Inferior parietal cortex (tissue), 1 donor: ENCODE data around the gene TUNAR.
"Not testable (repeated sequence)": the region's sequence is repeated elsewhere in the genome, so short reads cannot be mapped to it uniquely, and the experiment has no call there.

Source experiments
- DNase-seq: peaks from one replicate; pipeline ENCODE4 v3.0.0-alpha.2; 2016; ENCODE audit errors: extremely low spot score

Gene TUNAR

DNA sequence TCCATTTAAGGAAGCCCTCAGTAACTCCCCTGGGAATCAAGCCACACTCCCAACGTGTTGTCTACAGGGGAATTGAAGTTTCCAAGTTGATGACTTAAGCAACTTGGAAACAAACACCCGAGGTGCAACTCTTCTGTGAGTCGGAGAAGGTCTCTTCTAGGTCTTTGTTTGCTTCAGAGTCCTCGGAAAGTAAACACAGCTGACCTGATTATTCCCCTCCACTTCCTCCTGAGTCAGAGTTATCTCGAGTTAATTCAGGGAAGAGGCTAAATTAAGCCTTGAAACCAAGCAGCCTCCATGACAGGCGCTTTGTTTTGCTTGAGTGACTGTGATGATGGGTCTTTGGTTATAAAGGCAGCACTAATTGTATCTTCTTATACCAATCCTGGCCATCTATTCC lies 41.8 kb downstream of the TUNAR start:
- no peak for DNase-seq

DNA sequence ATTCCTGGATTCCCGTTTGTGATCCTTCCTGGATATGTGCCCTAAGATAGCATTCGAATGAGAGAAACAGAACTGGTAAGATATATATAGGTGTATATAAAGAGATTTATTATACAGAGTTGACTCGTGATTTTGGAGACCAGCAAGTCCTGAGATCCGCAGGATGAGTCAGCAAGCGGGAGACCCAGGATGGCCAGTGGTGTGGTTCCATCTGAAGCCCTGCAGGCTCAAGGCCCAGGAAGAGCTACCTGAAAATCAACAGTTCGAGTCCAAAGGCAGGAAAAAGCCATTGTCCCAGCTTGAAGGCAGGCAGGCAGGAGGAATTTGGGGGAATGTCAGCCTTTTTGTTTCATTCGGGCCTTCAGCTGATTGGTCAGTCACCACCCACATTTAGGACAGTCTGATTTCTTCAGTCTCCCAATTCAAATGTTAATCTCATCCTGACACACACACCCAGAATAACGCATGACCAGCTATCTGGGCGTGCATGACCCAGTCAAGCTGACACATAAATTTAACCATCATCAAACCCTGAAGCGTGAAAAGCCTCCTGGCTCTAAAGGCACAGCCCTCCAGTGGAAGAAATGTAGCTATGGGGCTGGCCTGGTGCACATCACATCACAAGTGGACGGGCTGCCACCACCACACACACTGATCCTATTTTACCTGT lies 44.3 kb downstream of the TUNAR start:
- DNase-seq: no peak

DNA sequence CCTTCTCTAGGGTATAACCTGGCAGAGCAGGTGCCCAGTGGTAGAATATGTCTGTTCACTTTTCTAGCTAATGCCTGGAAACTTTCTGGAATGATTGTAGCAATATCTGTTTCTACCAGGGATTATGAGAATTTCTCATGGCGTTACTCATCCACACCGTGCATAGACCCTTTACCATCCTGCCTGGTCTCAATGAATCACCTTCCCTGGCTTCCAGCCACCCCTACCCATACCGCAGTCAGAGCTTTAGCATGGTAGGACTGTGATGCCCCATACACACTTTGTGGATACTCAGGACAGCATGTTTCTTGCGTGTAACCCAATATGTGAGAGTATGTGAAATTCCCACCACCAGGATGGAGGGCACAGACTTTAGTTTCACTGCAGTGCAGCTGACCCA lies 45.4 kb downstream of the TUNAR start:
- no peak for DNase-seq

DNA sequence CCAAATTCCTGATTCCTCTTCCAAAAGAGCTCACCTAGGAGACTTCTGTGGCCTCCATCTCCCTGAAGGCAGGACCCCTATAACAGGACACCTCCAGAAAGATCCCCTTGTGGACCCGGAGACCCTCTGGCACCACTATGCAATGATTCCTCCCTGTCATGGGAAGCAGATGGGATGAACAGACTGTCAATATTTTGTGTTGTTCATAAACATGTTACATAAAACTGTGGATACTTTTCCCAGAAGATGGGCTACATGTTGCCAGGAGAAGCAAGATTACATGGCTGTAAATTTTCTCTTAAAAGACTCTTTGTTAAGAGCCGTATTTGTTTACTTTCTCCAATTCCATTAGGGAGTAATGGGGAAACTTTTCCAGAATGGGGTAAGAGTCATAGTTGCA lies 52.1 kb downstream of the TUNAR start:
- DNase-seq: no peak

DNA sequence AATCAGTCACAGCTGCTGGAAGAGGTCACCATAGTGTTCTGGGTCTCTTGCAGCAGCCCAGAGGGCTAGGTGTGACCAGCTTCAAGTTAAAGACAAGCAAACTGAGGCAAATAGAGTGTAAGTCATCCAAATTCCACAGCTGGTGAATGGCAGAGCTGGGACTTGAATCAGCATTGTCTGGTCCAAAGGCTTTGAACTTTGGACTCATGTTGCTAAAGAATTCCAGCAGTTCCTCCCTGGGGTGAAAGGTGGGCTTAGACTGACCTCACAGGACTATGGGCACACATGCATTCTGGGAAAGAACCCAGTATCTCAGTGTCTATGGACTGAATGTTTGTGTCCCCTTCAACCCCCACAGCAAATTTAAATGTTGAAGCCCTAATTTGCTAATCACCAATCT lies 54.8 kb downstream of the TUNAR start:
- no peak for DNase-seq

DNA sequence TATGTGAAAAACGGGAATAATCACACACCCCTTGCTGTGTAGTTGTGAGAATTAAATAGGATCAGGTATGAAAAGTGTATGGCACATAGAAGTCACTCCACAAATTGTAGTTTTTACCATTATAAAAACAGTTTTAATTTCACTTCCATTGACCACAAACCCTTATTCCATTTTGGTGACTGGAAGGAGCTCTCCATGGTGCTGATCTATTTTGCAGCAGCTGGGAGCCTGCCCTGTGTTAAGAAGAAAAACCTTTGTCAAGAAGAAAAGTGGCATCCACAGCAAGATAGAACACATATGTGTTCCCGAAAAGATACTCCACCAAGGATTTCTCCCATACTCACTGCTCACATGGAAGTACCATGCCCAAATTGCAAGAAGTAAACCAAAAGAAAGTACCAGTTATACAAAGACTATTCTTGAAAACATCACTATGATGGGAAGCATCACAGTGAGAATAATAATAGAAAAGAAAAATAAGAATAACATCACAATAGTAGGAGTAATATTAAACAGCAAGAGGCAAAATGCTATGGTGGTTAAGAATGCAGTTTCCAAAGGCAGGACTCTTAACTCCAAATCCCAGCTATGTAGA lies 58.7 kb downstream of the TUNAR start:
- DNase-seq: peak; percentile 5

DNA sequence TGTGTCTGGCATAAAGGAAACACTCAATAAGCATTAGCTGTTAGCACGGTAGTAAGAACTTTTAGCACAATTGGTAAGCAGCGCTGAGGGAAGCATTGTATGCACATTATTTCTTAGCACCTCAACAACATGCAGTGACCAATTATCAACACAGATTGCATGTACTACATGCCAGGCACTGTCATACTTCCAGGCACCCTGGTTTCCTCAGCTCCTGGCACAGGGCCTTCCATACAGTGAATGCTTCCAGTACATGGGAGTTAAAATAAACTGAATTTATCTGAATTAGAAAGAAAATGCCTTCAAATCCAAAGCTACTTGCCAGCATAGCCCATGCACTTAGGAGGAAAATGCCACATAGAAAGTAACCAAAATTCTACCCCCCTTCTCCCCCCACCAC lies 59.4 kb downstream of the TUNAR start:
- no peak for DNase-seq

DNA sequence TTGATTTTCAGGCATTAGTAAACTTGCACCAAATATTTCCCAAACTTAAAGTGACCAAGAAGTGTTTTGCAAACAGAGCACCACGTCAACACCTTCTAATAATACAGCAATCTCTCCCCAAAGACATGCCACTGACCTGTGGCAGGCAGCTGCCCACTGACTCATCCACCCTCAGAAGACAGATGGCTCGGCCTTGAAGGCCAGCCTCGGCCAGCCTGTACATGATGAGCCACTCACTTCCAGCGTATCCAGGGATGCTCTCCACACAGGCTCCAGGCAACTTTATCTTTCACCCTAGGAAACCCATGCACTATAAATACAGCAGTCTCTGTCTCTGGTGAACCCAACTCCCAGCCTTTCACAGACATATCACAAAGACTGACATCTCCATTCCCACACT lies 62.7 kb downstream of the TUNAR start:
- DNase-seq: no peak

DNA sequence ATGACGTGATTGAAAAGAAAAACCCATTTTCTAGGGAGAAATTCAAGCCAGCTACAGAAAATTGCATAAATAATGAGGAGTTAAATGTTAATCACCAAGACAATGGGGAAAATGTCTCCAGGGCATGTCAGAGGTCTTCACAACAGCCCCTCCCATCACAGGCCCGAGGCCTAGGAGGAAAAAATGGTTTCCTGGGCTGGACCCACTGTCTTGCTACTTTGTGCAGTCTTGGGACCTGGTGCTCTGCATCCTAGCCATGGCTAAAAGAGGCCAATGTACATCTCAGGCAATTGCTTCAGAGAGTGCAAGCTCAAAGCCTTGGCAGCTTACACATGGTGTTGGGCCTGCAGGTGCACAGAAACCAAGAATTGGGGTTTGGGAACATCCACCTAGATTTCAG lies 65.3 kb downstream of the TUNAR start:
- DNase-seq: no peak

DNA sequence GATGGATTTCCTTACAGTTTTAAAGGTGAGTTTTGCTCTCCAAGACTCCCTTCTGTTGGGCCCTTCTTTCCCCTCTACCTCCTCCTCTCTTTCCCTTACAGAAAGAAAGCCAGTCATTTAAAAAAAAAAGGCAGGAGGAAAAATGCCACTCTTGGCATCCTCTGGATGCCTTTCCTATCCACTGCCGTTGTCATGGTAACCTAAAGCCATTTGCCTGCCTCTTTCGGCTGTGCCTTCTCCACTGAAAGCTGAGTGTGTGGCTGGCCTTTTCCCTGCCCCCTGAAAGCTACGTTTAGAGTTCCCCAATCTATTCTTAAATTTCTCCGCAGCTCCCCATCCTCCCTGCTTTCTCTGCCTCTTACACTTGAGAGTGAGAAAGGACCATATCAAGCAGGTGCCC lies 67.1 kb downstream of the TUNAR start:
- DNase-seq: peak; percentile 32

DNA sequence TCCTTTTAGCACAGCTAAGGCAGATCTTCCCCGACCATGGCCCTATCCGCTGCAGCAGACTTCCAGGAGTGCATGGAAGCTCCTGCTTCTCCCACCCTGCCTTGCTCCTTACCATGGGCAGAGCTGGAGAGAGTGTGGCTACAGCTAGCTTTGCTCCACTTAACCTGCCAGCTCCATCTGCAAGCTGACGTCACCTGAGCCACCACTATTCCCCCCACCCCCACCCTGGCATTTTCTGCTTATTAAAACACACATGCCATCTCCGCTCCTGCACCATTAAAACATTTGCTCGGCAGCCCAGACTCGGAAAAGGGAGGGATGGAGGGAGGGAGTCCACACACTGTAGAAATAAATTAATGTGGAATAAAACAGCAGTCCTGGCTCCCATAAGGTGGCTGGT lies 67.8 kb downstream of the TUNAR start:
- no peak for DNase-seq

DNA sequence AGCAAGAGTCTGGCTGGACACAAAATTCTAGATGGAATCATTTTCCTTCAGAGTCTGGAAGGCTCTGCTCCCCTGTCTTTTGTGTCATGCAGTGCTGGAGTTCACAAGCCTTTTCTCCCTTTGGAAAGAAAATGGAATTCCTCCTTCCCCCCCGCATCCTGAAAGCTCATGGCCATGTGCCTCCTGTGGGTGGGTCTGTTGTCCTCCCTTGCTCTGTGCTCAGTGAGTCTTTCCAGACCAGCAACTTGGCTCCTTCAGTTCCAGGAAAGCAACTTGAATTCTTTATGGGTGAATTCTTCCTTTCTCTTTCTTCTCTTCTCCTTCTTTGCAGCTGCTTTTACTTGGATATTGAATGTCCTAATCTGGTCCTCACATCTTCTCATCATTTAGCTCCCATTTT lies 70.2 kb downstream of the TUNAR start:
- no peak for DNase-seq

DNA sequence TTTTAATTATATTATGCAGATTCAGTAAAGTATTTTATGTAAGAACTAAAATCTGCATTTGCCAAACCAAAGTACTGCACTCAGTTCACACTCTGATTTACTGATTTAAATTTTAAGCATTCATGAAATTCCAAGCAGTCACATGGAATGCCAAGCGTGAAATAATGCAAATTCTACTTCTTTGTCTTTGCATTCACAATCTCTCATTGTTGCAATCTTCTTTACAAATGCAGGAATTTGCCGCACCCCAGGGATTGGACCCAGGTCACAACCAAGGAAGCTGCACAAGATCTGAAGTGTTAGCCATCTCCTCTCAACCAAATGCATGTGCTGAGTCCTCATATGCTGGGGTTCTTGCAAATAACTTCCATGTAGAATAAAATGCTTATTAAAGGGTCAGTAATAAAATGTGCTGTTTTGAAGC lies 71.9 kb downstream of the TUNAR start:
- DNase-seq: no peak

DNA sequence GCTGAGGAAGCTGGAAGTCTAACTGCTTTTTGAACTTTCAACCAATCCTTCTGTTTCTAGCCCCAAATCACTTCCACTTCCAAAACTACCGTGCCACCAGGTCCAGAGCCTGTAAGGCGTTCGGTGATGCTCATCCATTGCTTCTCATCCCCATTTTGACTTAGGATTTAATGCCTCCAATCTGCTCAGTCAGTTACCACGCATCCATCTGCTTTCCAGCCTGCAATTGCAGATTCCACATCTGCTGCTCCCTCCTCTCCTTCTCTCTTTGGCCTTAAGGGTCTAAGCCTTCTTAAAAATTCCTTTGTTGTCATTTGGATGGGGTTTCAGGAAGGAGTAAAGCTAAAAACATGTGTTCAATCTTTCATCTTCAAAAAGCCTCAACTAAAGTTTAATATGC lies 74.7 kb downstream of the TUNAR start:
- no peak for DNase-seq

DNA sequence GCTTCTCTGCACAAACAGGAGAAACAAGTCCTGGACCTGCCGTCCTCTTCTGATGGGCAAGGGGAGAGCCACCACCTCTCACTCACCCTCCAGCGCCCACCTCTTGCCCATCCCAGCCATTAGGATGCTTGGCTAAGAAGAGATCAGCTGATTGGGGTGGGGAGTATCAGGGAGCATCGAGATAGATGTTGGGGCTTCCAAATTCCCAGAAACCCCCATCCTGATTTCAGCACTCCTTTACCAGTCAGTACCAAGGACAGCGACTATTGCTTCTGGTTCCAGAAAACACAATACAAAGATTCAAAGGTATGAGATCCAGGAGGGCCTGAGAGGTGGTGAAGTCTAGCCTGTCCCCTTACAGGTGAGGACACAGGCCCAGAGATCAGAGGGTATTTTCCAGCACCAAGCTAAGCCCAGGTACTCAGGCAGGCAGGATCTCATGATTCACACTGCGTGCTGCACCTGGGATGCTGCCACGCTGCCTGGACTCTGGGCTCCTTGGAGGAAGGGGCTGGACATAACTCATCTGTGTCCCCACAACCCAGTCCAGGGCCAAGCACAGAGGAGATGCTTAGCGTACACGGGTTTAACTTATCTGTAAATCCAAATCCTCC lies 76.6 kb downstream of the TUNAR start:
- no peak for DNase-seq

DNA sequence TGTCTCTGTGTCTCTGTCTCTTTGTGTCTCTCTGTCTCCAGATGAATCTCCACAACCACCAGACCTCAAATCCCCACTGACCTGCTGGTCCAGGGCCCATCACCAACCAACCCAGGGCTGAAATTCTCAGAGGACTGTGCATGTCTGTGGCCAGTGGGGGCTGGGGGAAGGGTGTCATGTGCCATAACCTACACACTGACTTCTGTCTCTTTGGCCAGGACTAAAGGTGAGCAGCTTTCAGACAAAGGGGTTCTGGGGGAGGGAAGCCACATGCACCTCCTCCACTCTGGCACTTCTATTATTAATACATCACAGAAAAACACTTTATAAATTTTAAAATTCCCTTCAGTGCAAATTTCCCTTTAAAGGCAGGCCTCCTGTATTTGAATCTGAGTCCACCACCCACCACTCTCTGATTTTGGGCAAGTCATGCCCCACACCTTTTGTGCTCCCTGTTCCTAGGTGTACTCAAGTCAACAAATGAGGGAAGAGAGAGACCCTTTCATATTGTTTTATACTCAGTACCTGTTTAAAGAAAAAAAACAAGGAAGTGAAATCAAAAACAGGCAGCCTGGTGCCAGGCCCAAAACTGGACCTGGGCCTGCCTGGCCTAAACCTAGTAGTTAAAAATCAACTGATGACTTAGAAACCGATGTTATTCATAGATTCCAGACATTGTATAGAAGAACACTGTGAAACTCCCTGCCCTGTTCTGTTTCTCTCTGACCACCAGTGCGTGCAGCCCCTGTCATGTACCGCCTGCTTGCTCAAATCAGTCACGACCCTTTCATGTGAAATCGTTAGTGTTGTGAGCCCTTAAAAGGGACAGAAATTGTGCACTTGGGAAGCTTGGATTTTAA lies 80.2 kb downstream of the TUNAR start:
- no peak for DNase-seq

DNA sequence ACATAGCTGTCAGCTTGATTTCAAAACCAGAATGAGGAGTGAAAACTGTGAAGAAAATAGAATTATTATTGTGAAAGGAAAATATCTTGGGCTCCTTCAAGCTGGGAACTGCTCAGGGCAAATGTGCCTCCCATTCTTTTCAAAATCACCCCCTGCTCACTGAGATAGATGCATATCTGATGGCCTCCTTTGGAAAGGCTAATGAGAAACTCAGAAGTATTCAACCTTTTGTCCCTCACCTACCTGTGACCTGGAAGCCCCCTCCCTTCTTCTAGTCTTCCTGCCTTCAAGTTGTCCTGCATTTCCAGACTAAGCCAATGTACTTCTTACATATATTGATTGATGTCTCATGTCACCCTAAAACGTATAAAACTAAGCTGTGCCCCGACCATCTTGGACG lies 81.5 kb downstream of the TUNAR start:
- DNase-seq: no peak

DNA sequence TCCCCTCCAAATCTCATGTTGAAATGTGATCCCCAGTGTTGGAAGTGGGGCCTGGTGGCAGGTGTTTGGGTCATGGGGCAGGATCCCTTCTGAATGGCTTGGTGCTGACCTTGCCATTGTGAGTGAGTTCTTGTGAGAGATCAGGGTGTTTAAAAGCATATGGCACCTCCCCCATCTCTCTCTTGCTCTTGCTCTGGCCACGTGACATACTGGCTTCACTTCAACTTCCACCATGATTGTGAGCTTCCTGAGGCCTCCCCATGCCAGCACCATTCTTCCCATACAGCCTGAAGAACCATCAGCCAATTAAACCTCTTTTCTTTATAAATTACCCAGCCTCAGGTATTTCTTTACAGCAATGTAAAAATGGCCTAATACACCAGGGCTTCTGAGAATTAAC lies 82.7 kb downstream of the TUNAR start:
- no peak for DNase-seq

DNA sequence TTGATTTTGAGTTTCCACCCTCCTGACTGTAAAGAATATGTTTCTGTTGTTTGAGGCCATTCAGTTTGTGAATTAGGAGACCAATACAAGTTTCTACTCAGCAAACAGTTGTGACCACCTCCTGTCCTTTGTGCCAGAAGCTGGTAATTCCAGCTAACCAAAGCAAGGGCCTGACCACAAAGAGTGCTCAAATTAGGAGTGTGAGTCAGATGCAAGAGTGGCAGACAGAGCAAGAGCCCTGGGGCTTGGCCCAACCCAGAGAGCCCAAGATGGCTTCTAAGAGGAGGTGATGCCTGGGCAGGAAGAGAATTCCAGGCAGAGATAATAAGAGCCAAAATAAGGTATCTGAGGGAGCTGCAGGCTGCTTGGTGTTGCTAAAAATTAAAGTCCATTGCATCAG lies 84.8 kb downstream of the TUNAR start:
- no peak for DNase-seq

DNA sequence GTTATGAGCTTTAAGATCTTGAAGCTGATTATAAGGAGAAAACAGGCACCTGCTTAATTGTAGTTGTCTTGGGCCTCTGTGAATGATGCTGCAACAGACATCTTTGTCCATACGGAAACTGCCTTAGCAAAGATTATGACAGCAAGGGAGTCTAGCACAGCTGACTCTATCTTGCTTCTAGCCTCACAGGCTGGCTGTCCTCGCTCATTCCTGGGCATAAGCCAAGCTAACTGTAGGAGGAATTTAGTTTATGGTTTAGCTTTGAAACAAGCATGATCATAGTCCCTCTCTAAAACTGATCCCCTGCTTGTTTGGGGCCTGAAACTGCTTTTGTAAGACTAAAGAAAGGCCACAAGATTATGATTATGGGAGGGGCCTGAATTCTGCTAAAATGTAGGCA lies 88.3 kb downstream of the TUNAR start:
- DNase-seq: peak; percentile 11

DNA sequence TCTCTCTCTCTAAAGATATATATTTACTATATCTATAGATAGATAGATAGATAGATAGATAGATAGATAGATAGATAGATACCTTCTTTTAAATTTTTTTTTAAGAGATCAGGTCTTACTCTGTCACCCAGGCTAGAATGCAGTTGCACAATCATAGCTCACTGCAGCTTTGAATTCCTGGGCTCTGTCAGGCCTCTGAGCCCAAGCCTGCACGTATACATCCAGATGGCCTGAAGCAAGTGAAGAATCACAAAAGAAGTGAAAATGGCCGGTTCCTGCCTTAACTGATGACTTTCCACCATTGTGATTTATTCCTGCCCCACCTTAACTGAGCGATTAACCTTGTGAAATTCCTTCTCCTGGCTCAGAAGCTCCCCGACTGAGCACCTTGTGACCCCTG lies 91.4 kb downstream of the TUNAR start:
- DNase-seq: not testable (repeated sequence)
